Fibroblast of pulmonary artery (primary cell): ENCODE results near the gene GMPR2.

Experiments used
- DNase-seq: peaks from one replicate; pipeline ENCODE4 v3.0.0-alpha.2; 2010; ENCODE audit warnings: low read depth
- H3K4me3 ChIP-seq: replicated peaks from 2 replicates; pipeline ENCODE4 v1.5.1; 2011; ENCODE audit warnings: low read depth, mild to moderate bottlenecking, control low read depth, low read length, moderate library complexity
- TF ChIP-seq, protein P1 (sequence below): IDR thresholded peaks from 2 replicates; pipeline ENCODE4 v1.5.1; 2011; ENCODE audit warnings: mild to moderate bottlenecking, control low read depth, low read length, inconsistent platforms; ENCODE audit errors: missing control alignments

Gene GMPR2

DNA sequence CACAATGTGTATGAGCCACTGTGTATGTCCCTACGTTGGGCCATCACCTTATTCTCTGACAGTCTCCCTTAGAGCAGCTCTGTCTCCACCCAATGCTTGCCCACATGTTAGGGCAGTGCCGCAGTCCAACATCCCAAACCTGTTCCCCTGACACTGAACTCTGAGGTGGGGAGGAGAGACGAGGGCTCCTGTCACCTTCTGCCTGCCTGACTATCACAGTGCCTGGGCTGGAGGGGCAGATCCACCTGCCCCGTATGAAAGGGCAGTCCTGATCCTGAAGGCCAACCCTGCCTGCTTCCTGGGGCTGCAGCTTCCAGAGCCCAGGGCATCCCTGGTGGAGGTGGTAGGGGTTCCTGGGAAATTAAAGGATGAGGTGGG lies 28.0 kb downstream of the GMPR2 start:
- TF ChIP-seq, protein P1, sequence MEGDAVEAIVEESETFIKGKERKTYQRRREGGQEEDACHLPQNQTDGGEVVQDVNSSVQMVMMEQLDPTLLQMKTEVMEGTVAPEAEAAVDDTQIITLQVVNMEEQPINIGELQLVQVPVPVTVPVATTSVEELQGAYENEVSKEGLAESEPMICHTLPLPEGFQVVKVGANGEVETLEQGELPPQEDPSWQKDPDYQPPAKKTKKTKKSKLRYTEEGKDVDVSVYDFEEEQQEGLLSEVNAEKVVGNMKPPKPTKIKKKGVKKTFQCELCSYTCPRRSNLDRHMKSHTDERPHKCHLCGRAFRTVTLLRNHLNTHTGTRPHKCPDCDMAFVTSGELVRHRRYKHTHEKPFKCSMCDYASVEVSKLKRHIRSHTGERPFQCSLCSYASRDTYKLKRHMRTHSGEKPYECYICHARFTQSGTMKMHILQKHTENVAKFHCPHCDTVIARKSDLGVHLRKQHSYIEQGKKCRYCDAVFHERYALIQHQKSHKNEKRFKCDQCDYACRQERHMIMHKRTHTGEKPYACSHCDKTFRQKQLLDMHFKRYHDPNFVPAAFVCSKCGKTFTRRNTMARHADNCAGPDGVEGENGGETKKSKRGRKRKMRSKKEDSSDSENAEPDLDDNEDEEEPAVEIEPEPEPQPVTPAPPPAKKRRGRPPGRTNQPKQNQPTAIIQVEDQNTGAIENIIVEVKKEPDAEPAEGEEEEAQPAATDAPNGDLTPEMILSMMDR, result no peak
- DNase-seq, result no peak
- no peak overlapping the region for H3K4me3 ChIP-seq

- TF ChIP-seq, protein P1, result no peak
- no peak overlapping the region for H3K4me3 ChIP-seq
- no peak for DNase-seq
Observed at GRCh38 chr14:24261256-24261968, 28.7 kb downstream of the GMPR2 start.

GRCh38 chr14:24261969-24262327 lies 29.2 kb downstream of the GMPR2 start:
- no peak for DNase-seq
- TF ChIP-seq, protein P1, result no peak
- no peak overlapping the region for H3K4me3 ChIP-seq

- DNase-seq, result no peak
- TF ChIP-seq, protein P1, result no peak
- no peak within 1 kb of the TSS for H3K4me3 ChIP-seq
Observed at GRCh38 chr14:24262821-24263733, 30.3 kb downstream of the GMPR2 start, which contains the start of gene TGM1. Gene TGM1 (minus strand): TSS chr14:24263177. CDS start chr14:24262352, 825 bp downstream.

- no peak overlapping the region for H3K4me3 ChIP-seq
- TF ChIP-seq, protein P1, result no peak
- no peak for DNase-seq
Observed at GRCh38 chr14:24263848-24264247, 31.1 kb downstream of the GMPR2 start.

DNA sequence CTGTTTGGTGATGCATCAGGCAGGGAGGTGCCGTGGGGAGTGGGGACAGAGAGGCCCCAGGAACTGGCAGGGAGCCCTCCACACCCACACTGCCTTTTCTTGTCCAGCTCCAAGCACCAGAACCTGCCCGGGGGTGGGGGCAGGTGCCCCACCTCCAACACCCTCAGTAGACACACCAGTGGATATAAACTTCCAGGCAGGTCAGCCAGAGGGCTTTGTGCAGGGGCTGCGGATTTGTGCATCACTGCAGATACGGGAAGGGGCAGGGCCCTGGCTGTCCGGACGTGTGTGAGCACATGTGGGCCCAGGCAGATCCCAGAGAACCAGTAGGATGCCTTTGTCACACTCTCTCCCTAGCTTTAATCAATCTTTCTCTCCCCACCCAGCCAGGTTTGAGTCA lies 31.6 kb downstream of the GMPR2 start:
- no peak overlapping the region for H3K4me3 ChIP-seq
- DNase-seq, result no peak
- TF ChIP-seq, protein P1, result no peak
